ENCODE results near the gene GLP2R. TPM values are rescaled to one million over a fixed set of nuclear protein-coding genes. Genes with fewer than 3 reads are reported as not detected.

The GLP2R gene
- total and polyA plus RNA-seq, 2 of the 8 experiments (the other 6 are each of a cell fraction or from before 2014, with no cell fraction given) = not detected

DNA sequence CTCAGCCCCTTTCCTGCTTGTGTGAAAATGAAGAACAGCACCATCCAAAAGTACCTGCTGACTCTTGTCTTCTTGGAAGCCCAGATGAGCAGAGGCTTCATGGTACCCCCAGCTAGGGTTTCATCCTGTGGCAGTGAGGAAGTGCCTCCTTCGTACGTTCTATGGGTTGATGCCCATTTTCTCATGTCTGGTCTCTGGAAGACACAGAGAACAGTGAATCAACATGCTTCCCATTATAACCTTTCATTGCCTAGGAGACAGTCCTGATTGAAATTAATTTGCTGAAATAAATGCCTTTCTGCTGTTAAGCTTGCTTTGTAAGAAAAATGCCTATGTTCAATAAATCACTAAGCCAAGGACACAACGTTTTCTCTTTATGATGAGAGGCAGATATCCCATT, 42.8 kb downstream of the GLP2R start:
- Histone ChIP-seq H3K4me1 (replicated peaks in 1 of 4; ENCODE audit: control insufficient read depth in 3 of 4, insufficient read depth in 4 of 4, low read length in 3 of 4) (no peaks in the 10 kb centered on the region), H2BK20ac (ENCODE audit: low read length) (no peak overlapping the region), H3K9me3 (ENCODE audit: insufficient read depth in 2 of 2, low read depth in 1 of 2, low read length in 1 of 2) (no peaks in the 10 kb centered on the region; a peak in 1 of 4 replicates), H4K20me1 (replicated peaks in 1 of 2; ENCODE audit: control insufficient read depth in 1 of 2, insufficient read depth in 2 of 2, low read length in 2 of 2) (no peaks in the 10 kb centered on the region), H2AK5ac (ENCODE audit: low read depth, low read length) (no peak overlapping the region), H3K79me1 (ENCODE audit: low read depth, low read length) (no peaks in the 10 kb centered on the region), H3K18ac (ENCODE audit: extremely low read depth, low read length) (no peak overlapping the region), H3K27me3 (replicated peaks in 1 of 4; ENCODE audit: control insufficient read depth in 3 of 4, extremely low read depth in 1 of 4, insufficient read depth in 3 of 4, low read length in 3 of 4) (no peaks in the 10 kb centered on the region), H4K8ac (ENCODE audit: extremely low read depth, insufficient read depth, low read length) (no peak overlapping the region), H3K4me2 (ENCODE audit: insufficient read depth in 1 of 2, low read depth in 2 of 2, low read length in 2 of 2) (no peak overlapping the region), H2AFZ (ENCODE audit: low read length) (no peak overlapping the region), H2BK15ac (ENCODE audit: low read length) (no peak overlapping the region), H3K23ac (ENCODE audit: insufficient read length) (no peak overlapping the region), H2BK120ac (replicated peaks; ENCODE audit: low read depth, low read length) (no peak overlapping the region), H3K4me3 (ENCODE audit: extremely low read depth in 1 of 4, insufficient read depth in 2 of 4, low read depth in 3 of 4, low read length in 4 of 4) (no peak overlapping the region), H3K56ac (replicated peaks; ENCODE audit: insufficient read length, low read depth, low read length) (no peak overlapping the region), H2BK5ac (ENCODE audit: low read depth, low read length) (no peak overlapping the region), H4K5ac (ENCODE audit: insufficient read length, low read depth, low read length) (no peak overlapping the region), H3K14ac (ENCODE audit: insufficient read length) (no peak overlapping the region), H3K79me2 (ENCODE audit: control insufficient read depth in 1 of 2, insufficient read depth in 2 of 2, low read length in 2 of 2) (no peaks in the 10 kb centered on the region), H3K9ac (replicated peaks in 1 of 4; ENCODE audit: extremely low read depth in 1 of 4, low read depth in 3 of 4, low read length in 3 of 4) (no peak overlapping the region), H3K36me3 (ENCODE audit: control insufficient read depth in 2 of 4, insufficient read depth in 4 of 4, low read length in 3 of 4) (no peaks in the 10 kb centered on the region), H4K91ac (replicated peaks; ENCODE audit: insufficient read length, low read length) (no peak overlapping the region), H3K27ac (ENCODE audit: low read depth, low read length) (no peak overlapping the region), H2BK12ac (ENCODE audit: low read depth, low read length) (no peak overlapping the region), H3K4ac (replicated peaks; ENCODE audit: insufficient read length, low read depth, low read length) (no peak overlapping the region), H3K23me2 (ENCODE audit: low read depth, low read length) (no peaks in the 10 kb centered on the region)
- WGBS, 2 experiments (ENCODE audit: extremely low coverage in 1 of 2, insufficient coverage in 1 of 2, insufficient read length in 1 of 2, insufficient replicate concordance in 2 of 2, low coverage in 1 of 2, low lambda C conversion rate in 2 of 2, missing lambda C conversion rate in 1 of 2) = 92% methylated on average over 3 of the region's 3 CpGs; no CpG with 5 or more reads in 1 of the 2 experiments
- FAIRE-seq (no peak), DNase-seq (ENCODE audit: low read depth in 1 of 2, low spot score in 2 of 2) (peak in 1 of 2 experiments; percentile 3)
- POLR2A ChIA-PET (ENCODE audit: partially characterized antibody) = no interaction called here
- CTCF ChIA-PET (ENCODE audit: partially characterized antibody) = interaction anchor here (1.2 kb wide), 1 partner anchor 21 kb away, joined by 3 read pairs; no protein-coding TSS in a partner anchor
- TF ChIP-seq SIN3A (conservative IDR thresholded peaks at IDR 0.05 in 1 of 2, IDR thresholded peaks at IDR 0.05 in 1 of 2; ENCODE audit: low read depth in 1 of 2, low read length in 2 of 2) (no peak), RNF2 (IDR thresholded peaks at IDR 0.05; ENCODE audit: borderline replicate concordance, low read depth, low read length, missing control alignments, poor library complexity, severe bottlenecking) (no peak), EZH2 (IDR thresholded peaks at IDR 0.05; ENCODE audit: low read depth, low read length, severe bottlenecking) (no peak), KDM1A (IDR thresholded peaks at IDR 0.05; ENCODE audit: borderline replicate concordance, low read length) (no peak)

Measured in H1 (cell line).